HG03439 (cell line): ENCODE data around the gene GPRC5C.
"Not testable (repeated sequence)": the region's sequence is repeated elsewhere in the genome, so short reads cannot be mapped to it uniquely, and the experiment has no call there.

ENCODE experiments used
- ATAC-seq: cut with Tn5 transposase; IDR thresholded peaks from one replicate; pipeline ENCODE4 v1.9.1; 2021; ENCODE audit warnings: mild to moderate bottlenecking, moderate library complexity; ENCODE audit not compliant: unreplicated experiment

Gene GPRC5C

GRCh38 chr17:74405311-74405710, 26.6 kb upstream of the GPRC5C start:
- not testable (repeated sequence) for ATAC-seq

GRCh38 chr17:74407384-74407783, 24.5 kb upstream of the GPRC5C start:
- no peak for ATAC-seq

DNA sequence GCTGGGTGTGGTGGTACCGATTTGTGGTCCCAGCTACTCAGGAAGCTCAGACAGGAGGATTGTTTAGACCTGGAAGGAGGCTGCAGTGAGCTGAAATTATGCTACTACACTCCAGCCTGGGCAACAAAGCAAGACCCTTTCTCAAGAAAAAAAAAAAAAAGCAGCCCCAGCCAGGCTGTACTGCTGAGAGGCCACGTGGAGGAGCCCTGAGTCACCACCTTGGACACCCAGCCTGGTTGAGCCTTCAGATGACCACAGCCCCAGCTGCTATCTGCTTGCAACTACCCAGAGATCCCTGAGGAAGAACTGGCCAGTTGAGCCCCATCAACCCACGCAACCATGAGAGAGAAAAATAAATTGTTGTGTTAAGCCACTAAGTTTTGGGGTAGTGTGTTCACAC, 23.6 kb upstream of the GPRC5C start:
- no peak for ATAC-seq

GRCh38 chr17:74408815-74409214, 23.1 kb upstream of the GPRC5C start:
- no peak for ATAC-seq

GRCh38 chr17:74410001-74410443, 21.9 kb upstream of the GPRC5C start:
- no peak for ATAC-seq

DNA sequence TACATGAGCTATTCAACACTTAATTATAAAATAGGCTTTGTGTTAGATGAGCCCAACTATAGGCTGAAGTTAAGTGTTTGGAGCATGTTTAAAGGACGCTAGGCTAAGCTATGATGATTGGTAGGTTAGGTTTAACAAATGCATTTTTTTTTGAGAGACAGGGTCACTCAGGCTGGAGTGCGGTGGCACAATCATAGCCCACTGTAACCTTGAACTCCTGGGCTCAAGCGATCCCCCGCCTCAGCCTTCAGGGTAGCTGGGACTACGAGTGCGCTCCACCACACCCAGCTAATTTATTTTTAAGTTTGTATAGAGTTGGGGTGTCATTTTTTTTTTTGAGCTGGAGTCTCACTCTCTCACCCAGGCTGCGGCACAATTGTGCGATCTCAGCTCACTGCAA, 19.3 kb upstream of the GPRC5C start:
- ATAC-seq, result no peak

DNA sequence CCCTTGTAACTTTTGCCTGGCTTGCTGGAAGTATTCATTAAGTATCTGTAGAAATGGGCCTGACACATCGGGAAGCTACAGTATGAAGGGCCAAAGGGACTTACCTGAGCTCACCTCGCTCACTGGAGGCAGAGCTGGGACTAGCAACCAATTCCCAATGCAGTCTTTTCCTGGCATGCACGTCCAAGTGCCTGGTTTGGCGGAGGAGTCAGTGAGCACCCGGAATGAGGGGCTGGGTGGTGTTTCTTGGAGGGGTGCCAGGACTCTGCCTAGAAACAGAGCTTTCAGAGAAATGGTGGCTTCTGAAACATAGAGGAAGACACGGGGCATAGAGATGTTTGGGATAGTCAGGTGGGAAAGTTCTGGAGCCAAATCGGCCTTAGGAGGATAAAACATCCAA, 18.4 kb upstream of the GPRC5C start:
- no peak for ATAC-seq

DNA sequence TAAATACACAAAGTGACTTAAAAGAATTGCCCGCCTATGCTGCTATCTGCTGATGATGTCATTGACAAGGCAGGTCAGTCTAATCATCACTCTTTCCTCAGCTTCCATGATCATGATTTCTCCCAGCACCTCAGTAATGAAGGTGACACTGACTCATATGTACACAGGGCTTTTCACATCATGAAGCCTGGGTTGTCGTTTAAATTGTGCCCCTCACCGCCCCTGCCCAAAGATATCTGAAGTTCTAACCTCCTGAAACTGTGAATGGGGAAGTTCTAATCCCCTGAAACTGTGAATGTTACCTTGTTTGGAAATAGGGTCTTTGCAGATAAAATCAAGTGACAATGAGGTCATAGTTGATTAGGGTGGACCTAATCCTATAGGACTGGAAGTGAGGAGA, 17.4 kb upstream of the GPRC5C start:
- ATAC-seq, result no peak

DNA sequence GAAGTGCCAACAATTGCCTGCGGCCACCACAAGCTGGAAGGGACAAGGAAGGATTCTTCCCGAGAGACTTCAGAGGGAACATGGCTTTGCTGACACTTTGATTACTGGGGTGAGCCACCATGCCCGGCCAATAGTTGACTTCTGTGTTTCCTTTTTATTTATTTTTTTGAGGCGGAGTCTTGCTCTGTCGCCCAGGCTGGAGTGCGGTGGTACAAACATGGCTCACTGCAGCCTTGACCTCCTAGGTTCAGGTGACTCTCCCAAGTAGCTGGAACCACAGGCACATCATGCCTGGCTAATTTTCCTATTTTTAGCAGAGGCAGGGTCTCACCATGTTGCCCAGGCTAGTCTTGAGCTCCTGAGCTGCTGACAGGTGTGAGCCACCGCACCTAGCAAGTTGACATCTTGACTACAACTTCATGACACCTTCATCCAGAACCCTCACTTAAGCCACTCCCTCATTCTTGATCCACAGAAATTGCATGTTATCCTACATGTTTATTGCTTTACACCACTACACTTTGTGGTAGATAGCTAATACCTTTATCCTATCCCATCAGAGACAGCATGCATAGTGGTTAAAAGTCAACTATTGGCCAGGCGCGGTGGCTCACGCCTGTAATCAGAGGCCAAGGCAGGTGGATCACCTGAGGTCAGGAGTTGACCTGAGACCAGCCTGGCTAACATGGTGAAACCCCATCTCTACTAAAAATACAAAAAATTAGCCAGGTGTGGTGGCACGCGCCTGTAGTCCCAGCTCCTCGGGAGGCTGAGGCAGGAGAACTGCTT, 16.1 kb upstream of the GPRC5C start:
- ATAC-seq, result no peak

GRCh38 chr17:74417178-74418045, 14.5 kb upstream of the GPRC5C start:
- peak; percentile 49 for ATAC-seq

- no peak for ATAC-seq
Observed at GRCh38 chr17:74419928-74420411, 11.9 kb upstream of the GPRC5C start.

- no peak for ATAC-seq
Observed at GRCh38 chr17:74424117-74424516, 7.8 kb upstream of the GPRC5C start.

GRCh38 chr17:74424657-74425056, 7.2 kb upstream of the GPRC5C start:
- ATAC-seq, result no peak

GRCh38 chr17:74426551-74427047, 5.3 kb upstream of the GPRC5C start:
- no peak for ATAC-seq

DNA sequence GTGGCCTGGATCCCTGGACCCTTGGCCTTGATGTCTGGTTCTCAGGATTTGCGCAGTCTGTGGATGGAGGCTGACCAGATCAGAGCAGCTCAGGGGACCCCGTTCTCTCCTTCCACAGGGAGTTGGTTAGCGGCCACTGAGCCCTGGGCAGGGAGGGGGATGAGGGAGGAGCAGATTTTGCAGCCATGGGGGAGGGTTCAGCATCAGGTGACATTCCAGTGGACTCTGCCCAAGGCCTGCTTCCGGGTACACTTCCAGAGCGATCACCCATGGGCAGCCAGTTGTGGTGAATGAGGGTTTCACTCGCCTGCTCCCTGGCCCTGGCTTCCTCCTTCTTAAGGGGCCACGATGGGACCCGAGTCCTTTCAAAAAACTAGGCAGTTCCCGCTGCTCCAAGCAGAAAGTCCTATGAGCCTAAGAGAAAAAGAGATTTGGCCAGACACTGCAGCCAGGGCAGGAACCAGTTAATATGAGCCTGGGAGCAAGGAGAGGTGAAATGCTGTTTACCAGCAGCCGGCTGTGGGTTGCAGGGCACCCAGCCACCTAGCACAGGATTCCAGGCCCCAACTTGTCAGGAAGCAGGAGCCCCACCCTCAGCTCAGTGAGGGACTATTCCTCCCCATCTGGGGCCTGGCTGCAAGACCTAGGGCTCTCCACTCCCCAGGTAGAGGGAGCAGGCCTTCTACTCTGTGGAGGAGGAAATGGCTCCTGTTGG, 4.7 kb upstream of the GPRC5C start:
- ATAC-seq, result no peak

- no peak for ATAC-seq
Observed at GRCh38 chr17:74427763-74428153, 4.1 kb upstream of the GPRC5C start.

DNA sequence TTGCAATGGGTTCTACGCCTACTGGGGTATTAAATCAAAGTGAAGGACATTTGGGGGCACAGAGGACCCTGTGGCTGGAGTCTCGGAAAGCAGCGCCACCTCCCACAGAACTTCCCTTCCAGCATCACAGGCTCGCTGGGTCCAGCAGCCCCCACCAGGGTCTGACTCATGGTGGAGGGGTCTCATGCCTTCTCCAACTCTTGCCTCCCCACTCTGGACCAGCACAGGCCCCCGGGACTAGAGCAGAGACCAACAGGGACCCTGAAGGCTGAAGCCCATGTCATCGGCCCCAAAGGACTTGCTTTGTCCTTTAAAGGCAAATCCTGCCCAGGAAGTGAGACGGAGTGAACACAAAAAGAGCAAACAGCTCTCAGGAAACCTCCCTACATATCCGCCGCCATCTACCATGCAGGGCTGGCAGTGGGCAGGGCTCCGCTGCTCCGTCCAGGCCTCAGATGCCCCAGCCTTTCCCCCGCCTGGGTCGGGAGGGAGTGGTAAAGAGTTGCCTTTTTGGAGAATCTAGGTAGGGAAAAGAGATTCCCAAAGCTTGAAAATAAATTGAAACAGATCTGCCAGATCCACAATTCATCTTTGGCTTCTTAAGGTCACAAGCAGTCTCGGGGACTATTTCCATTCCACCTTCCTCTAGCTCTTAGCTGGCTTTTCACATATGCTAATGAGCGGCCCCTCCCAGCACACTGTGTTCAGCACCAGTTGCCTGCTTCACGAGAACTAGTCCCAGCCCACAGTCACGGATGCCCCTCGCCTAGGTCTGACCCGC, 2.1 kb upstream of the GPRC5C start:
- no peak for ATAC-seq

GRCh38 chr17:74430385-74430705, 1.5 kb upstream of the GPRC5C start:
- ATAC-seq, result no peak

DNA sequence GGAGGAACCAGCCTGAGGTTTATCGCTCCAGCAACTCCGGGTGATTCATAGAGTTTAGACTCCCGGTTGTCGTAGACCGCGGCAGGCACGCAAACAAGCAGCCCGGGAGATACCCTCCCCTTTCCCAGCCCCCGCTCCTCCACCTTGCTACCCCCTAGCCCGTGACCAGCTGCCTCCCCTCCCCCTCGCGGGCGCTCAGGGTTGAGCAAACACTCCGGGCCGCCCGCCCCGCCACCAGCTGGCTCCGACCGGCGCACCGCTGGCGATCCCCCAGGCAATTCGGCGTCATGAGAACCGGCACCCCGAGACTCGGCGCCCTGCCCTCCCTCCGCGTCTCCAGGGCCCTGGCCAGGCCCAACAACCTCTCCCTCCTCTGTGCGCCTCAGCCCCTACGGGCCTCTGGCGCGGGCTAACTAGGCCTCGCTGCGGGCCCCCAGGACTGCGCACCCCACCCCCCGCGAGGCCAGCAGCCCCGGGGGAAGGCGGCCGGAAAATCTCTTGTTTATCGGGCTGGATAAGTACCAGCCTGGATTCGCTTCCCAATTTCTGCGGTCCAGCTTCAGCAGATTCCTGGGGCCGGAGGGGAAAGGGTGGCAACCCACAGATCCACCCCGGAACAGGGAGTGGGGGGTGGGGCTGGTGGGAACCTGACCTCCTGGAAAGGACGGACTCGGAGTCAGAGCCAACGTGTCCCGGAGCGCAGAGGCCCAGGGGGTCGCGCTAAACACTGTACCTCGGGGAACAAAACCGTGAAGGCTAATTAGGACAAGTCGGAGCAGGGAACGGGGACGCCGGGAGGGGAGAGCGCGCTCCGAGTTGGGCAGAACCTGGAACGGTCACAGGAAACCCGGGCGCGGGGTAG, 951 bp upstream of the GPRC5C start:
- ATAC-seq, result no peak

GRCh38 chr17:74432424-74432690, 469 bp downstream of the GPRC5C start:
- ATAC-seq, result no peak
